Suppressor macrophage treated with lipopolysaccharide for 1 hour (primary cell): Measurements from ENCODE around the gene HES5.

Experiments used
- DNase-seq, 3 donors: peaks; one replicate each; pipeline ENCODE4 v3.0.0-alpha.2; 2020 to 2022

HES5 gene

GRCh38 chr1:2528966-2529783 lies 888 bp downstream of the HES5 start:
- peak; percentile 58 to 82 (median 62) for DNase-seq

GRCh38 chr1:2528611-2528965 lies 1.5 kb downstream of the HES5 start:
- no peak for DNase-seq

GRCh38 chr1:2528016-2528415 lies 2.0 kb downstream of the HES5 start:
- no peak for DNase-seq

- no peak for DNase-seq
Observed at GRCh38 chr1:2527556-2527860, 2.6 kb downstream of the HES5 start.

- DNase-seq, result peak; percentile 75 to 84 (median 83)
Observed at GRCh38 chr1:2526824-2527555, 3.1 kb downstream of the HES5 start.

- peak; percentile 95 to 99 (median 98) for DNase-seq
Observed at GRCh38 chr1:2525920-2526823, 3.9 kb downstream of the HES5 start, which contains the start of gene PANK4. TSS of gene PANK4 (minus strand) at chr1:2526596. CDS start at chr1:2526587, 9 bp downstream.

- no peak for DNase-seq
Observed at GRCh38 chr1:2525572-2525919, 4.5 kb downstream of the HES5 start.

GRCh38 chr1:2523891-2524609 lies 6.0 kb downstream of the HES5 start:
- DNase-seq, result no peak

GRCh38 chr1:2523191-2523890 lies 6.7 kb downstream of the HES5 start:
- DNase-seq, result no peak

- no peak for DNase-seq
Observed at GRCh38 chr1:2522230-2522629, 7.8 kb downstream of the HES5 start.

GRCh38 chr1:2520806-2521205 lies 9.3 kb downstream of the HES5 start:
- no peak for DNase-seq

GRCh38 chr1:2520206-2520605 lies 9.9 kb downstream of the HES5 start:
- DNase-seq, result no peak

- DNase-seq, result no peak
Observed at GRCh38 chr1:2519729-2520128, 10.3 kb downstream of the HES5 start.

GRCh38 chr1:2519029-2519685 lies 10.9 kb downstream of the HES5 start:
- no peak for DNase-seq

GRCh38 chr1:2518528-2518927 lies 11.5 kb downstream of the HES5 start:
- DNase-seq, result no peak

GRCh38 chr1:2517966-2518365 lies 12.1 kb downstream of the HES5 start:
- no peak for DNase-seq

- DNase-seq, result no peak
Observed at GRCh38 chr1:2516946-2517345, 13.1 kb downstream of the HES5 start.

GRCh38 chr1:2516124-2516523 lies 13.9 kb downstream of the HES5 start:
- DNase-seq, result no peak

GRCh38 chr1:2515763-2516080 lies 14.3 kb downstream of the HES5 start:
- no peak for DNase-seq

- DNase-seq, result no peak
Observed at GRCh38 chr1:2514863-2515762, 14.9 kb downstream of the HES5 start.
